ENCODE measurements around the gene RCAN2.

The RCAN2 gene

DNA sequence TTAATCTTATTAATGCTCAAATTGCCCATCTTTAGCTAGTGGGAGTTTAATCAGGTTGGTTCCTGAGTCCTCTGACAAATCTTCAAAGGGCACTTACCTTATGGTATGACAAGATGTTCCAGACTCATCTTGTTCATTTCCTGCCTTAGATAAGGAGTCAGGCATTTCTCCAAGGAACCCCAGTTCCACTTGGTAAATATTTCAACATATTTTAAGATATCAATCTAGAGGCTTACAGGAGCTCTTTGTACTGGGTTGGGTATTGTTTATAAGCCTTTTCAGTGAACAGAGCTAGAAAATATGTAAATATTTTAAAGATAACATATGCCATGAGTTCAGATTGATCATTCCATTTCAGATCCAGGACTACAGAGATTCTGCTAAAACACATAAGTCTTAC, 159.8 kb downstream of the RCAN2 start:
- DNase-seq, result no peak

DNA sequence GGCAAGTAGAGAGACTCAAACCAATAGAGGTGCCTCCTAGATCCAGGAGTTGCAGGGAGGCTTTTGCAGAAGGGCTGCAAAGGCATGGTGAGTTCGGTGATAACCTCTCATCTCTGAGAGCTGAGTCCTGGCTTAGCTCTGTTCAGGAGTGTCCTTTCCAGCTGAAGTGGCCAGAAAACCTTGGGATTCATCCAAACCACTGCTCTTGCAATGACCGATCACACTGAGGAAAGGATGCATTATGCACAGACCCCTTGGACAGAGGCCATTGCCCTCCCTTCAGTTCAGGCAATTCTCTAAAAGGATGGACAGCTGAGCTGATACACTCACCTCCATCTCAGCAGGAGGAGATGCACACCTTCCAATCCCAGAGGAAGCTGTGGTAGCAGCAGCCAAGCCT, 161.7 kb downstream of the RCAN2 start:
- DNase-seq, result no peak

DNA sequence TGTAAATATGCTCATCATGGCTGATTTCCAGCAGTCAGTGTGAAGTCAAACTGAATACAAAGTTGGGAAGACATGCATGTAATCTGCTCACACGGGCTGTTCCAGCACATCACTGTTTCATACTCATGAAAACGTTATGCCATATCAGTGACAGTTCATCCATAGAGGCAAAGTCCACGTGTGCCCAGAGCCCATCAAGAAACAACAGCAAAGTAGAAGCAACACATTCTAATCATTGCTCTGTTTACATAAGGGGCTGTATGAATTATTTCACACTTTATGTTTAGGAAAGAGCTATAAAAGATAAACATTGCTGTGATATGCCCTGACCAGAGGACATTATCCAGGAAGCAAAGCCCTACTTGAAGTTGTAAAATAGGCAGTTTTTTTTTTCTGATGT, 163.5 kb downstream of the RCAN2 start:
- no peak for DNase-seq

DNA sequence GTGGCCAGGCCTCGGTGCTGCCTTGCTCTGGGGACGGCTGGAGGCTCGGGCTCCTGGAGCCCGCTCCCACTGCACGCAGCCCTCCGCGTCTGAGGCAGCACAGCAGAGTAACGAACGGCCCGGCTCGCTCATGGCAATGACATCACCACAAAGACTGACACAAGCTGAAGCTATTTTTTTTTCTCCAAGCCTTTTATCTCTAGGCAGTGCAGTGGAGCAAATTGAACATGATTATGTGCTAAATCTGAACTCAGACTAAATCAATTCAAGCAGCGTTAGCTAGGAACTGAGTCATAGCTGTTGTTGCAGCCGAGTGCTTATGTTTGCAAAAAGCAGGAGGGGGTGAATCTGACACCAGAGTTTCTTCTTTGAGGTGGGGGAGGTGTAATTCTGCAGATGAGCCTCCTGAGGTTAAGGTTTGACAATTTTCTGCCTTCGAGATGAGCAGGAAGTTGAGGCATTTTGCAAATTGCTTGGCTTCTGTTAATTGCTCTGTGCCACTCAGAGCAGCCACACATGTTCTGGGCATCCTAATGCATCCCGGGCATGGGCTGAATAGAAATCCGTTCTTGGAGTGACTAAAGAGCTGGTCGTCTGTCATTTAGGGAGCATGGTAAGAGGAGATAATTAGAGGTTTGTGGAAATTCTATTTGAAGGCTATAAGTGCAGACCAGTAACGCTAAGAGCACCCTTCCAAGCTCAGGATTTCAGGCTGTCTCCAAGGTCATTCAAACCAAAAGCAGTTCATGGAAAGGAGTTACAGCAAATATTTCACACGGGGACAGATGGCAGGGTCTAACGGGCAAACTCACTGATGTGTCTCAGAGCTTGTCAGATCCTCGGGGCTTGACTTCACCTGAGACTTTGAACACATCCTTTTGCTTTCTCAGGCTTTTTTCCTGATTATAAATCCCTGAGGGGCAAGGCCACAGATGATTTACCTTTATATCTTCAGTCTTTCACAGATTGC, 165.4 kb downstream of the RCAN2 start:
- DNase-seq, result no peak

DNA sequence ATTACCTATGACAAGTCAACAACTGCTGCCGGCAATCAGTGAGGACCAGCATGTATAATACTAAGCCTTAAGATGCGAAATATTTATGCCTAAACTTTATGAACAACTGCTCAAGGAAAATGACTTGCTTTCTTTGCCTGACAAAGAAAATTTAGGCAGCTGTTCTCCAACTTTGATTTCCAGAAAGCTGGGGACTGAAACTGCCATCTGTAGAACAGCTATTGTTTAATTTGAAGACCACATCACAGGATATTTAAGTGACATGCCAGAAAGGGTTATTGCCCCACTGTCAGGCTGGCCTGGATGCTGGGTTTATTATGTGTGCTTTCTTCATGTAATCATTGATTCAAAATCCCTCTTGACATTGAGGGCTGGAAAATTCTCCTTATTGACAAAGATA, 166.5 kb downstream of the RCAN2 start:
- no peak for DNase-seq

DNA sequence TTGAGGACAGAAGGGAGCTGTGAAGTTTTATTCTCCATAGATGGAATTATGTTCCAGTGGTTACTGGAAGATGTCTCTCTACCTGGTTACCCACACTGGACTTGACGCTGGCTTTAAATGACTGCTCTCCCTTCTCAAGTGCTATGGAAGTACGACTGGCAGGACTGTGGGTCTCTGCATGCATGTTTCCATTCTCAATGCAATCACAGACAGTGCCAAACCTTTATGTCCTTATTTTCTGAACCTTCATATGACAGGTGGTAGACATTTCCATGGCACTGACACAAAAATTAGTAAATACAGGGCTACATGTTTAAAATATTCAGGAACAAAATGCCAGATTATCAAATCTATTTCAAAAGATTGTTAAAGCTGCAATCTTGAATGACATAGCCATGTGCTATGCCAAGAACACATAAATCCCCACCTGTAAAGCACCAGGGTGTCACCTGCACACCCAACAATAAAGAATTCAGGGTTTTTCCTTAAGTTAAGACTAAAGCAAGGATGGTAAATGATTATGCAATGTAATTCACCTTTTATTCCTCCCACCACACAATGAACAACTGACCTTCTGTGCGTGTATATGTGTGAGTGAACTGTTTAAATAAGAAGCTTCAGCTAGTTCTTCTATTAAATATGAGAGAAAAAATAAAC, 167.2 kb downstream of the RCAN2 start:
- no peak for DNase-seq

DNA sequence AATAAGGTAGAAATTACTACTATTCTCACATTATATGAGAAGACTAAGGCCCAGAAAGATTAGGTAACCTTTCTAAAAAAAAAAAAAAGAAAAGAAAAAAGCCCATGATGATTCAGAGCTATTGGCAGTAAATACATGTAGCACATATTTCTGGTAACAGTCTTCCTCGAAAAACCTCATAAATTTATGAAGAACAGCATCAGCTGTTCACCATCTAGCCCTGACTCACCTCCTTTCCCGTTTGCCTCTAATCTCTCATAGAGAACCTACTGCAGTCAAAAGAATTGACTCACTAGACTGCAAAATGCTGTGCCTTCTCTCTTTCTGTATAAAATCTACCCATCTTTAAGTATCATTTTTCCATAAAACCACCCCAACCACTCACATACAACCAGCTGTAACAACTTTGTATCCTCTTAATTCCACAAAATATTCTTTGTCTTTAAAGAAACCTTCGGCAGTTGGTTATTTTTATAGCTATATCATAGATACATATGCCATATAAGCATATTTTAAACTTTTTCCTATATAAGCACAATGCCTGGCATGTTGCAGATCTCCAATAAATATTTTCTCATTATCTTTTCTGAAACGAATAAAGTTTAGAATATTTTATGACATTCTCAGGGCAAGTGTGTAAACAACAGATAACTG, 167.8 kb downstream of the RCAN2 start:
- DNase-seq, result no peak

DNA sequence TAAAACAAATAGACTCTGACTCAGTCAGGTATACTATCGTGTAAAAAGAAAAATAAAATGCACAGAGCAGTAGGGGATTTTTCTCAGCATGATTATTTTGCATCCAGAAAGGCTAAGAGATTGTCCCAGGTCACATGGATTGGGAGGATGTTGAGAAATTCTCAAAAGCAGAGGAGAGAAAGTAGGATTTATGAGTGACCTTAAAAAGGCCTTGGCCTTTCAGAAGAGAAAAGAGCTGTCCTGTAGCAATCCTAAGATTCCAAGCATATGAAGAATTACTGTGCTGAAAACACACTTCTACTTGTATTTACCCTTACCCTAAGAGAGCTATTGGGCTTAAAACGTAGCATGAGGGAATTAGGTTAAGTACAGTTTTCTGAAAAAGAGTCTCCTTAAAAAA, 170.7 kb downstream of the RCAN2 start:
- no peak for DNase-seq

DNA sequence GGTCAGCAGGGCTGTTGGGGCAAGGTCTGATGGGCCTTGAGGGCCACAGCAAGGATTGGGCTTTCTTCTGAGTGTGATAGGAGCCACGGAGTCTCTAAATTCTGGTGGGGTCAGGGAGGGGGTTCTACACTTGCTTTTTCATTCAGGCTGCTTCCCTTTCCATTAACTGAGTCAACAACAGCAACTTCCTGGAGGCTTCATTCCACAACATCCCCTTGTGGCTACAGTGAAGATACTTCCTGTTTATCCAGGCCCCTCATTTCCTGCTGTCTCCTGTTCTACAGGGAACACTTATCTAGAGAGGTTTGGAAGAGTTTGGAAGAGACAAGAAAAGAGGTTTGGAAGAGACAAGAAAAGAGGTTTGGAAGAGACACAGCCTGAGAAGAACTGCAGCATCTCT, 175.7 kb downstream of the RCAN2 start:
- DNase-seq, result peak in 3 of 4 experiments; percentile 4 to 19 (median 19)

DNA sequence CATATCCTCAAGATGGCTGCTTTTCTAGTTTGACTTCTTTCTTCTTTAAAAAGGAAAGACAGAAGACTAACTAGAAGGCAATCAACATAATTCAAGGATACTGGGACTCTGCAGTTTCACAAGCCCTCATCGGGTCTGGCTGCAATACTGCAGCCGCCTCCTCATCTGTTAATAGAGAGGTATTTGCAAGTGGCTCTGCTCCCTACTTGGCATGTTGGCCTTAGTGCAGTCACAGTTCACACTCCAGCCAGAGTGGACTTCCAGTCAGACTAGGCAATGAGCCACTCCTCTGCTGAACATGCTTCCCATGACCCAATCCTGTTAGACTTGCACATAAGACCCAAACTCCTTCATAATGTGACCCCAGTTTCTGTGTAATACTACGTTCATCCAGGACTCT, 178.6 kb downstream of the RCAN2 start:
- DNase-seq, result no peak

DNA sequence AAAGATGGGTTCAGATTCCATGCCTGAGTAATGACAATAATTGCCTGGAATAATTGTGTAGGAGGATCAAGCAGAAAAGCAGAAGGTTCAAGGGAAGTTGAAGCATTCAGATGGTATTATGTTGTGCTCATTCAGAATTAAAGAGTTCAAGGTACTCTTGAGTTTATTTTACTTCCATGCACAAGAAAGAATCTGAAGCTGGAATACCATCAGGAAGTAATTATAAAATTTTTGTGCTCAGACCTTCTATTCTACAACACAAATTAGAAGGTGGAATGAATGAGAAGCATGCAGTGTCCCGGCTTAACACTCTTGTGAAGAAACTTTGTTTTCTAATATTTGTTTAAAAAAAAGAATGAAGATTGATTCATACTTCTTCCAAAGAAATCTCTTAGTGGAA, 181.1 kb downstream of the RCAN2 start:
- DNase-seq, result no peak

DNA sequence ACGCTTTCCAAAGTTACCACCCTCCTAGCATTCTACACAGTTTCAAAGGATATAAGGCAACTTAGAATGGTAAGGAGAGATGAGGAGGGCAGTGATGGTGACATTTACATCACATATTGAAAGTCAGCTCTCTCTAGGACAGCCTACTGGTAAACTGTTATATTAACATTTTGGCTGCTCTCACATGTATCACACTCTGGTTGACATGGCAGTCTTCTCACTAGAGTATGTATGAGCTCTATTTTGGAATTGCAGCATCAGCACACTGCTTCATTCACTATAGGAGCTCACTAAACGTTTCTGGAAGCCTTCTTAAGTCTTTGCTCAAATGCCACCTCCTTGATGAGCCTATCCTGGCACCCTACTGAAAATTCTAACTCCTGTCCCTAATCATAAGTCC, 184.8 kb downstream of the RCAN2 start:
- no peak for DNase-seq

DNA sequence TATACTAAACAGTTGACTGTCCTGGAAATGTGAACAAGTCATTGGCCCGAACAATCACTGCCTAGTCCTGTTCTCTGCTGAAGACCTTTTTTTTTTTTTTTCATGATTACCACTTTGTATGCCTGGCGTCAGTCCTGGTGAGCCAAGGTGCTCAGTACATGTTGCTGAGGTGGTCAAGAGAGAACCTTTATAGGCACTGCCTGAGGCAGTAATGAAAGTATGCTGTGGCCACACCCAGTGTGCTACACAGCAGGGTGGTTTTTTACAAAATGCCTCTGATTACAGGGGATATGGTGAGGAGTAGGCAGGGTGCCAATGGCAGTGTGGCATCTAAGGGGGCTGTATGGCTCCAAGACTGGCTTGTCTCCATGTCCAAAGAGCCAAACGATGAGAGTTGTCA, 185.4 kb downstream of the RCAN2 start:
- no peak for DNase-seq

DNA sequence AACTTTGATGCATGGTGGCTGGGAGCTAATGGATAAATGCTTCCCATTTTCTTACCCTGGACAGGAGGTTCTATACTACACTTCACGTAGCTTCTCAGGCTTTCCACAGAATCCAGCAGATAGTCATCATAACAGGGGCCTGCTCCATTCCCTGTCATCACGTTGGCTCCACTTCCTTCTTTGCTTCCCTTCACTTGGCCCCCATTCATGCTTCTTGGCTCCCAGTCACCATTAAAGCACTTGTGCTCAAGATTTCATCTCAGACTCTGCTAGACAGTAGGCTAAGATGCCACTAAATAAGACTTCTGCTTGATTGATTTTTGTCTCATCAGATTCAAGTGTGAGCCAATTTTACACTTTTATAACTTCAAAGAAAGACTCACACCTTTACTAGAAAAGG, 186.0 kb downstream of the RCAN2 start:
- DNase-seq, result no peak

DNA sequence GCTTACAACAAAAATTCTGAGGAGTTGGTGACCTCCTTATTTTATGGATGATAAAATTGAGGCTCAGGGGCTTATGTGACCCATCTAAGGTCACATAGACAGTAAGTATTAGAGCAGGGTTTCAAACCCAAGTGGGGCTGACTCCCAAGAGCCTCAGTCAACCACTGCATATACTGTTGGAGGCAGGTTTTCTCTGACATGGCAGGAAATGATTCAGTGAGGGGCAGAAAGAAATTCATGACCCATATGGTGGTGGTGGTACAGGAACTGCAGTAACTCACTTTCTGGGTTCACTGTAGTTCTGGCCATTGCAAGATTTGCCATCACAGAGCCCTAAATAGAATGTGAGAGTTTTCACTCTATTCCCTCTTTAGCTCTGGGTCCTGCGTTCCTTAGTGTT, 188.4 kb downstream of the RCAN2 start:
- no peak for DNase-seq

DNA sequence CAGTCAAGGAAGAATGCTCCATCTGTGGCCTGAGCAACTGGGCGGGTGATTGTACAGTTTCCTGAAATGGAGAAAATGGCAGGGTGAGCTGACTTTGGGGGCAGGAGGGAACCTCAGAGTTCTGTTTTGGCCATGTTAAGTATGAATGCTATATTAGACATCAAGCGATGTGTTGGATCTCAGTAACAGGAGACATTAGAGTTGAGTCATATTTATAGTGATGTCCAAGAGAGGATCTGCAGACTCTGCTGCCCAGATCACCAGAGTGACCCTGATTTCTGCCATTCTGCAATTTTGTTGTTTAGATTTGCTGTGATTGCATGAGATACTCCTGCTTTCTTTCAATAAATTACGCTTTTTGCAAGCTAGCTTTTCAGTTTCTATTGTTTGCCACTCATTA, 189.1 kb downstream of the RCAN2 start:
- no peak for DNase-seq

DNA sequence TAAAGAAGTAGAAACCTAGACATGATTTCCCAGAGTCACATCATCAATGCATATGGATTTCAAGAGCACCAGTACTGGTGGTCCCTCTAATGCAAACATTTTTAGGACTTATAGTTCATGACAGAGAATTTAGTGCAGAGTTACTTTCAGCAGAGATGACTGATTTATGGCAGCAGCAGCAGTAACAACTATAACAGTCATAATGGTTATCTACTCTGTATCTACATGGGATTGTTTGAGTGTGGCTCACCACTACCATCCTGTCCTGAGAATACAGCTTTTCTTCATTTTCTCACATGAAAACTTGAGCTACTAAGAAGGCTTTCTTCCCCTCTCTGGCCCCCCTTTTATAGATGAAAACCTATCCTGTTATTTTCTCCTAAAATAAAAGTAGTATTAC, 192.0 kb downstream of the RCAN2 start:
- DNase-seq, result no peak

DNA sequence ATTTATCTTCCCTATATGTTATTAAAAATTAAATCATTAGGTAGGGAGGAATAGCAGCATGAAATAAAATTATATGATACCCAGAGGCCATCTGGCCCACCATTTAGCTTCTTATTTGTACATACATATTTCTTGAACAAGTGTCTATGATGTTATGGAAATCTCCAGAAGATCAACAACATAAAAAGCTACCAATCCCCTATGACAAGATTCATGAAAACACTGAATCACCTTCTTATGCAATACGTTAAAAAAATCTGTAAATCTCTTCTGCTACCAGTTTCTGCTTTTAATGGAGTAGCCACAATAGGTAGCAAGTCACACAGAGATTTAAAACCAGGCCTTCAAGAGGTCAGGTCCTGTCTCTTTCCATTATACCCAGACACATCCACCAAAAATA, 194.7 kb downstream of the RCAN2 start:
- DNase-seq, result no peak

DNA sequence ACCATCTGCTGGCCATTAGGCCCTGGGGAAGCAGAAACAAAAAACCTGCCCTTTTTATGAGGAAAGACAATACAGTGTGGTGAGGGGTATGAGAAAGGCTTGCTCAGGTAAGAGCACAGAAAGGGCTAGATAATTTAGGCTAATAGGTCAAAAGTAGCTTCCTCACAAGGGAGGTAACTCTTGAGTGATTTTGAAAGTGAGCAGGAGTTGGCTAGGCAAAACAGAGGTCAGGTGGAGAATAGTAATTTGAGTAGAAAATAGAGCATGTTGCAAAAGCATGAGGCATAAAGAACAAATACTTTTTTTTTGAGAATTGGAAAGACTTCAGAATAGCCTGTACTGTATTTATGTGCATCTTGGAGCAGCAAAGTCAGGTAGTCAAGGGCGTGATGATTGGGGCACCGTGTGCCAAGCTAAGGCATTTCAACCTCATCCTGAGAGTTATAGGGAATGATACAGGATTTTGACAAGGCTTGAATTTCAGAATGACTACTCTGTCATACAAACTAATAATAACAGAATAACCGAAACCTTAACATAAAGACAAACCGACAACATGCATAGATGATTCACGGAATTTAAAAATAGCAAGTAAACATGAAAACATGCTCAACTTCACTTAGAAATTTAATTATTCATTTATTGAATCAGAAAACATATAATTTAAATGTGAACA, 197.5 kb downstream of the RCAN2 start:
- DNase-seq, result no peak

DNA sequence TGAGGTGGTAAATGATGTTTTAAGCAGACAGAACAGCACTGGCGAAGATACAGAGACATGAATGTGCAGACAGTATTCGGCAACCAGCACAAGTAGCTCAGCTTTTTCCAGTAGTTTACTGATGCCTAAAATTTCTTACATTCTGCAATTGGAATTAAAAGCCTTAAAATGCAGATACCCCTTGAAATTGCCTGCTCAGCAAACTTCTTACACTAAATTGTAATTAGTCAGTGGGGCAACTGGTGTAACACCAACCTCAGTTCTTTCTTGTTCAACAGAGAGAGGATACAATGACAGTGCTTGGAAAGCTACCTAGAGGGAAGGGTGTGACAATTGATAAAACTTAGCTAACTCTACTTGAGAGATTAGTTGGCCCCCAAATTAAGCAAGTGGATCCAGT, 199.4 kb downstream of the RCAN2 start:
- no peak for DNase-seq

DNA sequence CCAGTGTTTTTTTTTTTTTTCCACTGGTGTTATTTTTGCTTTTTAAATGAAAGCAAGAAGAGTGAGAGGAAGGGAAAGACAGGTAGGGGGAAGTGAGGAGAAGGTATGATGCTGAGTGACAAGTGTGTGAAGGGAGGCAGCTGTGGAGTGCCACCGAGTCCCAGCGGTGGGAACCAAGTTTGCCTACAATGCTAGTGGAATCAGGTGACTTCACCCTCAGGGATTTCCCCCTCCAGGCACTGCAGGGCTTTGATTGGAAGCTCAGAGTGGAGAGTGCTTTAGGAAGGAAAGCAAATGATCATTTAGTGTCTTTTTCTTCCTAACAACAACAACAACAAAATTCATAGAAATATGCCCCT, 200.0 kb downstream of the RCAN2 start:
- no peak for DNase-seq

DNA sequence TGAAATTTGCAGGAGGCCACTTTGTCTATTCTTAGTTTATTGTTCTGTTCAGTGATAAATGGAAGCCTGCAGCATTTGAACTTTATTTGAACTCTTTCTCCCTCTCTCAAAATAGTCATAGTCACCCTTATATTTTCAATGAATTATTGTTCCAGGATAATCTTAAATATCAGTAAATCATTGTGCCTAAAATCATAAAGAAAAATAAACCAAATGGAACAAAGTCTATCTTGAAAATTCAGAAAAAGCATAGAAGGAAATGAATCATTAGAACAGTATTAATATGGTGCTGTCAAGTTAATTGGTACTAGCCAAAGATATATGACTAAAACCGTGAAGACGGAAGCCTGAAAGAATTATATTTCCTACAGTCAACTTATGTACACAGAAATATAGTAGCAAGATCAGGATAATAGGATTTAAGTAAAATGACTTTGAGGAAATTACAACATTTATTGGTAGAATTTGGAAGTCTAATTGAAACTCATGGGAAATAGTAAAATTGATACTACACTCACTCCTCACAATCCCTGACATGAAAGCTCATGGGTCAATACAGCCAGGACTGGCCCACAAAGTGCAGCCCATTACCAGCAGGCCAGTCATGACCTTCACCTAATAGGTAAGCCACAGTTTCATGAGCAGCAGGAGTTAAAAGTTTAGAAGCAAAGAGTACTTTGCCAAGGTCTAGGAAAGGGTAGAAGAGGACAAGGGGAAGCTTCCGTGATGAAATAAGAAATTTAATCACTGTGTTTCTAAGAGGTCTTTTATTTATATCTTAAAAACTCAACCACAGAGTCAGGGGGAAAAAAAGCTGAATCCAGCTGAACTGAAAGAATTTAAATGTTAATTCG, 200.6 kb downstream of the RCAN2 start:
- DNase-seq, result no peak
